HG03196 (cell line): Measurements from ENCODE around the gene ZDHHC8.

Source experiments
- ATAC-seq: cut with Tn5 transposase; IDR thresholded peaks from one replicate; pipeline ENCODE4 v1.9.1; 2021; ENCODE audit not compliant: unreplicated experiment

Gene ZDHHC8

GRCh38 chr22:20177217-20177911, 45.8 kb downstream of the ZDHHC8 start:
- no peak for ATAC-seq

GRCh38 chr22:20178075-20178914, 46.7 kb downstream of the ZDHHC8 start:
- no peak for ATAC-seq

- no peak for ATAC-seq
Observed at GRCh38 chr22:20178915-20179227, 47.3 kb downstream of the ZDHHC8 start.

- ATAC-seq: no peak
Observed at GRCh38 chr22:20179455-20180244, 48.0 kb downstream of the ZDHHC8 start.

- ATAC-seq: no peak
Observed at GRCh38 chr22:20180245-20180630, 48.6 kb downstream of the ZDHHC8 start.

- ATAC-seq: no peak
Observed at GRCh38 chr22:20180640-20181039, 49.0 kb downstream of the ZDHHC8 start.

- ATAC-seq: no peak
Observed at GRCh38 chr22:20181194-20181883, 49.7 kb downstream of the ZDHHC8 start.

GRCh38 chr22:20181884-20182236, 50.3 kb downstream of the ZDHHC8 start:
- ATAC-seq: no peak

GRCh38 chr22:20182365-20182764, 50.8 kb downstream of the ZDHHC8 start:
- no peak for ATAC-seq

GRCh38 chr22:20183101-20183500, 51.5 kb downstream of the ZDHHC8 start:
- no peak for ATAC-seq

- no peak for ATAC-seq
Observed at GRCh38 chr22:20183823-20184222, 52.2 kb downstream of the ZDHHC8 start.

- ATAC-seq: no peak
Observed at GRCh38 chr22:20184501-20185165, 53.0 kb downstream of the ZDHHC8 start.

- ATAC-seq: no peak
Observed at GRCh38 chr22:20185750-20186149, 54.1 kb downstream of the ZDHHC8 start.

- no peak for ATAC-seq
Observed at GRCh38 chr22:20186183-20186870, 54.7 kb downstream of the ZDHHC8 start.

GRCh38 chr22:20186871-20187546, 55.4 kb downstream of the ZDHHC8 start:
- no peak for ATAC-seq

GRCh38 chr22:20187777-20188566, 56.4 kb downstream of the ZDHHC8 start:
- no peak for ATAC-seq

- no peak for ATAC-seq
Observed at GRCh38 chr22:20188567-20188877, 56.9 kb downstream of the ZDHHC8 start.

GRCh38 chr22:20191000-20191515, 59.5 kb downstream of the ZDHHC8 start:
- no peak for ATAC-seq

GRCh38 chr22:20191803-20192202, 60.2 kb downstream of the ZDHHC8 start:
- no peak for ATAC-seq
